ENCODE measurements around the gene VAT1L. TPM values are rescaled to one million over a fixed set of nuclear protein-coding genes. Genes with fewer than 3 reads are reported as not detected.

Gene VAT1L
- total and polyA plus RNA-seq, 2 donors (not counting 3 experiments of a cell fraction or from before 2014, with no cell fraction given): 0.46 to 1.5 TPM

- H3K4me2 ChIP-seq (ENCODE audit: insufficient read depth, low read length): no peak overlapping the region
- H3K9me3 ChIP-seq (replicated peaks; ENCODE audit: control insufficient read depth, insufficient read depth, low read length): no peaks in the 10 kb centered on the region
- H3K27ac ChIP-seq (ENCODE audit: insufficient read depth, low read depth, low read length): no peak overlapping the region
- ChIA-PET POLR2A (no interaction called here), CTCF (no interaction called here)
- no peak for DNase-seq (ENCODE audit: low read depth, low spot score)
- no peaks in the 10 kb centered on the region for H3K4me1 ChIP-seq (ENCODE audit: control insufficient read depth, extremely low read depth, insufficient read depth, low read length)
- no peaks in the 10 kb centered on the region for H4K20me1 ChIP-seq (replicated peaks; ENCODE audit: control insufficient read depth, extremely low read depth, insufficient read depth, low read length)
- no peak overlapping the region for H3K9ac ChIP-seq (replicated peaks; ENCODE audit: extremely low read depth, insufficient read depth, low read length)
- intact Hi-C loops (cut with micrococcal nuclease) (no loop called here), dilution Hi-C loops (cut with MboI; ENCODE audit: extremely low pct_ligation_motif_present, low sequenced_read_pairs) (no loop called here)
- TF ChIP-seq GATA2 (IDR thresholded peaks at IDR 0.05; ENCODE audit: insufficient read depth, insufficient read length, low read depth, low read length) (no peak), POLR2AphosphoS5 (IDR thresholded peaks at IDR 0.05; ENCODE audit: insufficient read depth, low read depth, low read length) (no peak), FOS (IDR thresholded peaks at IDR 0.05; ENCODE audit: borderline replicate concordance, insufficient read depth, low read length) (no peak), JUN (IDR thresholded peaks at IDR 0.05; ENCODE audit: borderline replicate concordance, insufficient read depth, insufficient read length, low read depth) (no peak), EZH2 (IDR thresholded peaks at IDR 0.05; ENCODE audit: borderline replicate concordance, low read depth, low read length, severe bottlenecking) (no peak), POLR2A (IDR thresholded peaks at IDR 0.05; ENCODE audit: low read depth, low read length) (no peak), MAX (IDR thresholded peaks at IDR 0.05; ENCODE audit: insufficient read depth, insufficient read length) (no peak), MYC (IDR thresholded peaks at IDR 0.05; ENCODE audit: low read depth, low read length) (no peak)
- TF ChIP-seq, protein P1, sequence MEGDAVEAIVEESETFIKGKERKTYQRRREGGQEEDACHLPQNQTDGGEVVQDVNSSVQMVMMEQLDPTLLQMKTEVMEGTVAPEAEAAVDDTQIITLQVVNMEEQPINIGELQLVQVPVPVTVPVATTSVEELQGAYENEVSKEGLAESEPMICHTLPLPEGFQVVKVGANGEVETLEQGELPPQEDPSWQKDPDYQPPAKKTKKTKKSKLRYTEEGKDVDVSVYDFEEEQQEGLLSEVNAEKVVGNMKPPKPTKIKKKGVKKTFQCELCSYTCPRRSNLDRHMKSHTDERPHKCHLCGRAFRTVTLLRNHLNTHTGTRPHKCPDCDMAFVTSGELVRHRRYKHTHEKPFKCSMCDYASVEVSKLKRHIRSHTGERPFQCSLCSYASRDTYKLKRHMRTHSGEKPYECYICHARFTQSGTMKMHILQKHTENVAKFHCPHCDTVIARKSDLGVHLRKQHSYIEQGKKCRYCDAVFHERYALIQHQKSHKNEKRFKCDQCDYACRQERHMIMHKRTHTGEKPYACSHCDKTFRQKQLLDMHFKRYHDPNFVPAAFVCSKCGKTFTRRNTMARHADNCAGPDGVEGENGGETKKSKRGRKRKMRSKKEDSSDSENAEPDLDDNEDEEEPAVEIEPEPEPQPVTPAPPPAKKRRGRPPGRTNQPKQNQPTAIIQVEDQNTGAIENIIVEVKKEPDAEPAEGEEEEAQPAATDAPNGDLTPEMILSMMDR (IDR thresholded peaks at IDR 0.05; ENCODE audit: extremely low read depth in 1 of 2, insufficient read depth in 1 of 2, low read depth in 1 of 2, low read length in 2 of 2): no peak
- H3K79me2 ChIP-seq (ENCODE audit: control insufficient read depth, insufficient read depth, low read length): no peaks in the 10 kb centered on the region
- H3K36me3 ChIP-seq (ENCODE audit: control insufficient read depth in 2 of 2, extremely low read depth in 1 of 2, insufficient read depth in 2 of 2, low read length in 2 of 2): no peaks in the 10 kb centered on the region
- BruUV-seq (replicated peaks): no TSS peak
- H3K9me1 ChIP-seq (replicated peaks; ENCODE audit: control insufficient read depth, extremely low read depth, insufficient read depth, low read length): no peaks in the 10 kb centered on the region
- no peak overlapping the region for H3K4me3 ChIP-seq (replicated peaks in 1 of 3; ENCODE audit: insufficient read depth in 1 of 3, low read depth in 1 of 3, low read length in 3 of 3)
- no peak for FAIRE-seq
- H3K27me3 ChIP-seq (ENCODE audit: control insufficient read depth in 2 of 2, insufficient read depth in 2 of 2, low read length in 2 of 2): peaks cover 0 to 3% of the 10 kb centered on the region in 2 experiments
- H2AFZ ChIP-seq (ENCODE audit: low read depth, low read length): no peak overlapping the region
Measured at GRCh38 chr16:77816293-77816692, 27.9 kb downstream of the VAT1L start.
